T1000 (cell line): ENCODE results near the gene FXR2.

Source experiments
- DNase-seq: peaks from one replicate; lab custom pipeline; 2025; ENCODE audit warnings: mixed read lengths; lab: John Stamatoyannopoulos, UW

FXR2 gene

GRCh38 chr17:7588553-7589203 lies 26.0 kb downstream of the FXR2 start:
- no peak for DNase-seq

- DNase-seq, result peak; percentile 68
Observed at GRCh38 chr17:7587420-7588151, 27.1 kb downstream of the FXR2 start.

GRCh38 chr17:7586673-7587419 lies 27.9 kb downstream of the FXR2 start:
- DNase-seq, result no peak

- peak; percentile 93 for DNase-seq
Observed at GRCh38 chr17:7583253-7584109, 31.2 kb downstream of the FXR2 start, which contains the start of gene MPDU1. TSS of gene MPDU1 (plus strand) at chr17:7583852. CDS start at chr17:7583863, 11 bp downstream.

- DNase-seq, result no peak
Observed at GRCh38 chr17:7582396-7583252, 32.1 kb downstream of the FXR2 start.

- no peak for DNase-seq
Observed at GRCh38 chr17:7580604-7581575, 33.8 kb downstream of the FXR2 start.

- no peak for DNase-seq
Observed at GRCh38 chr17:7579834-7580603, 34.7 kb downstream of the FXR2 start.

- DNase-seq, result peak; percentile 81
Observed at GRCh38 chr17:7579001-7579833, 35.5 kb downstream of the FXR2 start, which contains the start of gene CD68. TSS of gene CD68 (plus strand) at chr17:7579638. CDS start at chr17:7579678, 40 bp downstream.

- DNase-seq, result no peak
Observed at GRCh38 chr17:7577327-7578199, 37.1 kb downstream of the FXR2 start.

- DNase-seq, result no peak
Observed at GRCh38 chr17:7576432-7576937, 38.2 kb downstream of the FXR2 start.

GRCh38 chr17:7575959-7576358 lies 38.7 kb downstream of the FXR2 start:
- DNase-seq, result no peak

GRCh38 chr17:7575481-7575883 lies 39.2 kb downstream of the FXR2 start:
- no peak for DNase-seq

- DNase-seq, result no peak
Observed at GRCh38 chr17:7574176-7574953, 40.3 kb downstream of the FXR2 start.

- peak; percentile 62 for DNase-seq
Observed at GRCh38 chr17:7573324-7574080, 41.2 kb downstream of the FXR2 start.
